ENCODE results near the gene WSCD2.

The WSCD2 gene

GRCh38 chr12:108151533-108152169, 22.6 kb downstream of the WSCD2 start:
- no peaks in the 10 kb centered on the region for H3K4me1 ChIP-seq (ENCODE audit: control insufficient read depth in 1 of 2, insufficient read depth in 2 of 2, low read length in 2 of 2)
- H3K27me3 ChIP-seq (ENCODE audit: control insufficient read depth in 1 of 2, insufficient read depth in 2 of 2, low read length in 2 of 2), result peaks cover 0 to 4% of the 10 kb centered on the region in 2 donors
- no peak overlapping the region for H3K4me3 ChIP-seq (ENCODE audit: low read depth in 1 of 2, low read length in 2 of 2)
- H3K27ac ChIP-seq (ENCODE audit: low read depth, low read length), result no peak overlapping the region
- no peaks in the 10 kb centered on the region for H3K9me3 ChIP-seq (ENCODE audit: control insufficient read depth in 1 of 2, low read length in 2 of 2)
- no peaks in the 10 kb centered on the region for H3K36me3 ChIP-seq (ENCODE audit: control insufficient read depth in 1 of 2, insufficient read depth in 2 of 2, low read length in 2 of 2)
- H3K9ac ChIP-seq (ENCODE audit: low read depth in 1 of 2, low read length in 2 of 2), result no peak overlapping the region

- no peaks in the 10 kb centered on the region for H3K9me3 ChIP-seq (ENCODE audit: control insufficient read depth in 1 of 2, low read length in 2 of 2)
- no peak overlapping the region for H3K4me3 ChIP-seq (ENCODE audit: low read depth in 1 of 2, low read length in 2 of 2)
- peaks cover 0 to 4% of the 10 kb centered on the region in 2 donors for H3K27me3 ChIP-seq (ENCODE audit: control insufficient read depth in 1 of 2, insufficient read depth in 2 of 2, low read length in 2 of 2)
- H3K4me1 ChIP-seq (ENCODE audit: control insufficient read depth in 1 of 2, insufficient read depth in 2 of 2, low read length in 2 of 2), result no peaks in the 10 kb centered on the region
- no peak overlapping the region for H3K9ac ChIP-seq (ENCODE audit: low read depth in 1 of 2, low read length in 2 of 2)
- no peaks in the 10 kb centered on the region for H3K36me3 ChIP-seq (ENCODE audit: control insufficient read depth in 1 of 2, insufficient read depth in 2 of 2, low read length in 2 of 2)
- H3K27ac ChIP-seq (ENCODE audit: low read depth, low read length), result no peak overlapping the region
Observed at GRCh38 chr12:108152170-108152538, 23.1 kb downstream of the WSCD2 start.

- no peaks in the 10 kb centered on the region for H3K9me3 ChIP-seq (ENCODE audit: control insufficient read depth in 1 of 2, low read length in 2 of 2)
- H3K27me3 ChIP-seq (ENCODE audit: control insufficient read depth in 1 of 2, insufficient read depth in 2 of 2, low read length in 2 of 2), result no peaks in the 10 kb centered on the region
- no peak overlapping the region for H3K9ac ChIP-seq (ENCODE audit: low read depth in 1 of 2, low read length in 2 of 2)
- no peak overlapping the region for H3K27ac ChIP-seq (ENCODE audit: low read depth, low read length)
- H3K36me3 ChIP-seq (ENCODE audit: control insufficient read depth in 1 of 2, insufficient read depth in 2 of 2, low read length in 2 of 2), result no peaks in the 10 kb centered on the region
- H3K4me1 ChIP-seq (ENCODE audit: control insufficient read depth in 1 of 2, insufficient read depth in 2 of 2, low read length in 2 of 2), result no peaks in the 10 kb centered on the region
- no peak overlapping the region for H3K4me3 ChIP-seq (ENCODE audit: low read depth in 1 of 2, low read length in 2 of 2)
Observed at GRCh38 chr12:108156717-108157116, 27.6 kb downstream of the WSCD2 start.

GRCh38 chr12:108157870-108158459, 28.9 kb downstream of the WSCD2 start:
- Histone ChIP-seq H3K27me3 (ENCODE audit: control insufficient read depth in 1 of 2, insufficient read depth in 2 of 2, low read length in 2 of 2) (no peaks in the 10 kb centered on the region), H3K9me3 (ENCODE audit: control insufficient read depth in 1 of 2, low read length in 2 of 2) (no peaks in the 10 kb centered on the region), H3K4me3 (ENCODE audit: low read depth in 1 of 2, low read length in 2 of 2) (no peak overlapping the region), H3K9ac (ENCODE audit: low read depth in 1 of 2, low read length in 2 of 2) (no peak overlapping the region), H3K4me1 (ENCODE audit: control insufficient read depth in 1 of 2, insufficient read depth in 2 of 2, low read length in 2 of 2) (no peaks in the 10 kb centered on the region), H3K27ac (ENCODE audit: low read depth, low read length) (no peak overlapping the region), H3K36me3 (ENCODE audit: control insufficient read depth in 1 of 2, insufficient read depth in 2 of 2, low read length in 2 of 2) (no peaks in the 10 kb centered on the region)

GRCh38 chr12:108162207-108162606, 33.1 kb downstream of the WSCD2 start:
- Histone ChIP-seq H3K4me1 (ENCODE audit: control insufficient read depth in 1 of 2, insufficient read depth in 2 of 2, low read length in 2 of 2) (no peaks in the 10 kb centered on the region), H3K36me3 (ENCODE audit: control insufficient read depth in 1 of 2, insufficient read depth in 2 of 2, low read length in 2 of 2) (no peaks in the 10 kb centered on the region), H3K9ac (ENCODE audit: low read depth in 1 of 2, low read length in 2 of 2) (no peak overlapping the region)

GRCh38 chr12:108166505-108166904, 37.4 kb downstream of the WSCD2 start:
- no peaks in the 10 kb centered on the region for H3K36me3 ChIP-seq (ENCODE audit: control insufficient read depth in 1 of 2, insufficient read depth in 2 of 2, low read length in 2 of 2)
- H3K4me1 ChIP-seq (ENCODE audit: control insufficient read depth in 1 of 2, insufficient read depth in 2 of 2, low read length in 2 of 2), result no peaks in the 10 kb centered on the region
- H3K9ac ChIP-seq (ENCODE audit: low read depth in 1 of 2, low read length in 2 of 2), result no peak overlapping the region
- H3K4me3 ChIP-seq (ENCODE audit: low read depth in 1 of 2, low read length in 2 of 2), result no peak overlapping the region
- H3K9me3 ChIP-seq (ENCODE audit: control insufficient read depth in 1 of 2, low read length in 2 of 2), result no peaks in the 10 kb centered on the region
- H3K27ac ChIP-seq (ENCODE audit: low read depth, low read length), result no peak overlapping the region
- no peaks in the 10 kb centered on the region for H3K27me3 ChIP-seq (ENCODE audit: control insufficient read depth in 1 of 2, insufficient read depth in 2 of 2, low read length in 2 of 2)

More at GRCh38 chr12:108162207-108162606, 33.1 kb downstream of the WSCD2 start:
- Histone ChIP-seq H3K27ac (ENCODE audit: low read depth, low read length) (no peak overlapping the region), H3K4me3 (ENCODE audit: low read depth in 1 of 2, low read length in 2 of 2) (no peak overlapping the region), H3K27me3 (ENCODE audit: control insufficient read depth in 1 of 2, insufficient read depth in 2 of 2, low read length in 2 of 2) (no peaks in the 10 kb centered on the region), H3K9me3 (ENCODE audit: control insufficient read depth in 1 of 2, low read length in 2 of 2) (no peaks in the 10 kb centered on the region)

- H3K27ac ChIP-seq (ENCODE audit: low read depth, low read length), result no peak overlapping the region
- H3K9me3 ChIP-seq (ENCODE audit: control insufficient read depth in 1 of 2, low read length in 2 of 2), result no peaks in the 10 kb centered on the region
- H3K4me1 ChIP-seq (ENCODE audit: control insufficient read depth in 1 of 2, insufficient read depth in 2 of 2, low read length in 2 of 2), result no peaks in the 10 kb centered on the region
- no peak overlapping the region for H3K4me3 ChIP-seq (ENCODE audit: low read depth in 1 of 2, low read length in 2 of 2)
- H3K9ac ChIP-seq (ENCODE audit: low read depth in 1 of 2, low read length in 2 of 2), result no peak overlapping the region
- H3K36me3 ChIP-seq (ENCODE audit: control insufficient read depth in 1 of 2, insufficient read depth in 2 of 2, low read length in 2 of 2), result no peaks in the 10 kb centered on the region
- no peaks in the 10 kb centered on the region for H3K27me3 ChIP-seq (ENCODE audit: control insufficient read depth in 1 of 2, insufficient read depth in 2 of 2, low read length in 2 of 2)
Observed at GRCh38 chr12:108167974-108168373, 38.9 kb downstream of the WSCD2 start.

- H3K27ac ChIP-seq (ENCODE audit: low read depth, low read length), result no peak overlapping the region
- H3K27me3 ChIP-seq (ENCODE audit: control insufficient read depth in 1 of 2, insufficient read depth in 2 of 2, low read length in 2 of 2), result no peaks in the 10 kb centered on the region
- H3K4me3 ChIP-seq (ENCODE audit: low read depth in 1 of 2, low read length in 2 of 2), result no peak overlapping the region
- no peaks in the 10 kb centered on the region for H3K9me3 ChIP-seq (ENCODE audit: control insufficient read depth in 1 of 2, low read length in 2 of 2)
- H3K9ac ChIP-seq (ENCODE audit: low read depth in 1 of 2, low read length in 2 of 2), result no peak overlapping the region
- no peaks in the 10 kb centered on the region for H3K36me3 ChIP-seq (ENCODE audit: control insufficient read depth in 1 of 2, insufficient read depth in 2 of 2, low read length in 2 of 2)
- no peaks in the 10 kb centered on the region for H3K4me1 ChIP-seq (ENCODE audit: control insufficient read depth in 1 of 2, insufficient read depth in 2 of 2, low read length in 2 of 2)
Observed at GRCh38 chr12:108169708-108170107, 40.6 kb downstream of the WSCD2 start.

- Histone ChIP-seq H3K4me1 (ENCODE audit: control insufficient read depth in 1 of 2, insufficient read depth in 2 of 2, low read length in 2 of 2) (no peaks in the 10 kb centered on the region), H3K27ac (ENCODE audit: low read depth, low read length) (no peak overlapping the region), H3K27me3 (ENCODE audit: control insufficient read depth in 1 of 2, insufficient read depth in 2 of 2, low read length in 2 of 2) (no peaks in the 10 kb centered on the region), H3K36me3 (ENCODE audit: control insufficient read depth in 1 of 2, insufficient read depth in 2 of 2, low read length in 2 of 2) (no peaks in the 10 kb centered on the region), H3K9ac (ENCODE audit: low read depth in 1 of 2, low read length in 2 of 2) (no peak overlapping the region), H3K4me3 (ENCODE audit: low read depth in 1 of 2, low read length in 2 of 2) (no peak overlapping the region), H3K9me3 (ENCODE audit: control insufficient read depth in 1 of 2, low read length in 2 of 2) (no peaks in the 10 kb centered on the region)
Observed at GRCh38 chr12:108170164-108170563, 41.1 kb downstream of the WSCD2 start.

GRCh38 chr12:108172033-108172432, 42.9 kb downstream of the WSCD2 start:
- no peaks in the 10 kb centered on the region for H3K4me1 ChIP-seq (ENCODE audit: control insufficient read depth in 1 of 2, insufficient read depth in 2 of 2, low read length in 2 of 2)
- no peaks in the 10 kb centered on the region for H3K36me3 ChIP-seq (ENCODE audit: control insufficient read depth in 1 of 2, insufficient read depth in 2 of 2, low read length in 2 of 2)
- H3K4me3 ChIP-seq (ENCODE audit: low read depth in 1 of 2, low read length in 2 of 2), result no peak overlapping the region
- no peaks in the 10 kb centered on the region for H3K9me3 ChIP-seq (ENCODE audit: control insufficient read depth in 1 of 2, low read length in 2 of 2)
- no peak overlapping the region for H3K9ac ChIP-seq (ENCODE audit: low read depth in 1 of 2, low read length in 2 of 2)
- H3K27me3 ChIP-seq (ENCODE audit: control insufficient read depth in 1 of 2, insufficient read depth in 2 of 2, low read length in 2 of 2), result no peaks in the 10 kb centered on the region
- no peak overlapping the region for H3K27ac ChIP-seq (ENCODE audit: low read depth, low read length)
